SHP77 treated with DMSO at 0.1 percent for 48 hours (cell line): Measurements from ENCODE around the gene LTBP2.

ENCODE experiments used
- DNase-seq: peaks from one replicate; lab custom pipeline; 2025; lab: John Stamatoyannopoulos, UW

LTBP2 gene

GRCh38 chr14:74507085-74507484 is 105.0 kb downstream of the LTBP2 start:
- DNase-seq, result no peak

- no peak for DNase-seq
Measured at GRCh38 chr14:74506411-74506851, 105.6 kb downstream of the LTBP2 start.

- no peak for DNase-seq
Measured at GRCh38 chr14:74505831-74506230, 106.2 kb downstream of the LTBP2 start.

GRCh38 chr14:74504874-74505720 is 106.9 kb downstream of the LTBP2 start:
- DNase-seq, result no peak

GRCh38 chr14:74504412-74504811 is 107.6 kb downstream of the LTBP2 start:
- no peak for DNase-seq

- DNase-seq, result no peak
Measured at GRCh38 chr14:74503938-74504335, 108.1 kb downstream of the LTBP2 start.

GRCh38 chr14:74503291-74503937 is 108.6 kb downstream of the LTBP2 start:
- DNase-seq, result no peak

GRCh38 chr14:74502236-74503019 is 109.6 kb downstream of the LTBP2 start:
- peak; percentile 18 for DNase-seq

- DNase-seq, result no peak
Measured at GRCh38 chr14:74501691-74502090, 110.3 kb downstream of the LTBP2 start.

- DNase-seq, result peak; percentile 52
Measured at GRCh38 chr14:74501135-74501614, 110.9 kb downstream of the LTBP2 start.

- no peak for DNase-seq
Measured at GRCh38 chr14:74500417-74501134, 111.5 kb downstream of the LTBP2 start.

- DNase-seq, result no peak
Measured at GRCh38 chr14:74495356-74495755, 116.7 kb downstream of the LTBP2 start.

- DNase-seq, result peak; percentile 97
Measured at GRCh38 chr14:74493343-74494261, 118.4 kb downstream of the LTBP2 start, which contains the start of gene ISCA2. TSS of gene ISCA2 (plus strand) at chr14:74493765. CDS start at chr14:74493775, 10 bp downstream.

- DNase-seq, result no peak
Measured at GRCh38 chr14:74492776-74493342, 119.2 kb downstream of the LTBP2 start, which contains the start of gene NPC2. TSS of gene NPC2 (minus strand) at chr14:74493305. CDS start at chr14:74493274, 31 bp downstream.

- no peak for DNase-seq
Measured at GRCh38 chr14:74491956-74492775, 119.9 kb downstream of the LTBP2 start.

GRCh38 chr14:74490486-74490885 is 121.6 kb downstream of the LTBP2 start:
- DNase-seq, result no peak

- DNase-seq, result no peak
Measured at GRCh38 chr14:74488786-74489397, 123.1 kb downstream of the LTBP2 start.

GRCh38 chr14:74486164-74486563 is 125.9 kb downstream of the LTBP2 start:
- DNase-seq, result no peak

GRCh38 chr14:74483321-74483720 is 128.7 kb downstream of the LTBP2 start:
- DNase-seq, result no peak
